Measurements from ENCODE around the gene ELOVL1.

ELOVL1 gene

DNA sequence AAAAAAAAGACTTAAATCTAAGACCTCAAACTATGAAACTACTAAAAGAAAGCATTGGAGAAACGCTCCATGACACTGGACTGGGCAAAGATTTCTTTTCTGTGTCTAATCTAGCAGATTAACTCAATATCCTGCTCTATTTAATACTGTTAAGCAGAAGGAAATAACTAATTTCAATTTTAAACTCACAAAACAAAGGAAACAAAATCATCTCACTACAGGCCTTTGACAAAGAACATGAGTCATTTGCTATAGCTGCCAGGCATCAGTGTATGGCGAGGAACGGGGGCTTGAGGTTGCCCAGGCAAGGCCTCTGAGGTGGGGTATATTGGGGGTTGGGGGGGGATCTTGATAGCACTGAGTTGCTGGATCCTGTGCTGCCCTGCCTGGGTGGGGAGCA lies 42.8 kb upstream of the ELOVL1 start:
- no peak overlapping the region for H3K18ac ChIP-seq (ENCODE audit: low read length)
- H3K4me3 ChIP-seq (ENCODE audit: low read depth, low read length) = no peak overlapping the region
- H4K12ac ChIP-seq (ENCODE audit: low read depth, low read length) = no peak overlapping the region
- H3K23ac ChIP-seq (ENCODE audit: low read length) = no peak overlapping the region
- WGBS (ENCODE audit: extremely low coverage, insufficient coverage, insufficient read length) = no CpG with 5 or more reads among the region's 3 CpGs
- H2AK5ac ChIP-seq (ENCODE audit: low read length) = no peak overlapping the region
- no peaks in the 10 kb centered on the region for H3K79me1 ChIP-seq (ENCODE audit: low read length)
- no peak overlapping the region for H2AFZ ChIP-seq (ENCODE audit: insufficient read depth, low read length, poor library complexity)
- peaks cover 19 to 23% of the 10 kb centered on the region in 2 experiments for H3K36me3 ChIP-seq (ENCODE audit: control insufficient read depth in 1 of 2, insufficient read depth in 2 of 2, low read length in 2 of 2)
- no peak overlapping the region for H3K4ac ChIP-seq (ENCODE audit: low read depth, low read length)
- no peak overlapping the region for H3K27ac ChIP-seq (ENCODE audit: low read depth, low read length)
- H2BK5ac ChIP-seq (ENCODE audit: low read depth, low read length, poor library complexity) = no peak overlapping the region
- no peaks in the 10 kb centered on the region for H3K79me2 ChIP-seq (ENCODE audit: control insufficient read depth, insufficient read depth, low read length, poor library complexity)
- H2BK12ac ChIP-seq (ENCODE audit: low read length) = no peak overlapping the region
- H2BK120ac ChIP-seq (ENCODE audit: insufficient read depth, low read length, poor library complexity) = no peak overlapping the region
- no peak overlapping the region for H4K8ac ChIP-seq (ENCODE audit: low read depth, low read length)
- no peak overlapping the region for H3K14ac ChIP-seq (ENCODE audit: low read length)
- H3K9me3 ChIP-seq (ENCODE audit: insufficient read depth, low read depth, low read length) = no peaks in the 10 kb centered on the region
- no peak overlapping the region for H3K4me2 ChIP-seq (ENCODE audit: low read length)
- no peak overlapping the region for H3K9ac ChIP-seq (ENCODE audit: low read length)
- H3K27me3 ChIP-seq (ENCODE audit: insufficient read depth, low read length) = no peaks in the 10 kb centered on the region
- H3K4me1 ChIP-seq (ENCODE audit: control insufficient read depth in 1 of 2, insufficient read depth in 2 of 2, low read length in 2 of 2) = no peaks in the 10 kb centered on the region
- no peak for DNase-seq
- no peak overlapping the region for H4K91ac ChIP-seq (ENCODE audit: low read depth, low read length)

DNA sequence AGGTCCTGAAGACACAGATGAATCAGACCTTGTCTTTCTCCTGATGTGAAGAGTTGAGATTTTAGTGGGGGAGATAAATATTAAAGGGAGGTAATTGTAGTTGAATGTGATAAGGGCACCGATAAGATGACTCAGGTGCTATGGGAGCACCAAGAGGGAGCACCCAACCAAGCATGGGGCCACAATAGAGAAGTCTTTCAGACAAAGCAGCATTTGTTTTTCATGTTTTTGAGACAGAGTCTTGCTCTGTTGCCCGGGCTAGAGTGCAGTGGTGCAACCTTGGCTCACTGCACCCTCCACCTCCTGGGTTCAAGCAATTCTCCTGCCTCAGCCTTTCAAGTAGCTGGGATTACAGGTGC lies 38.0 kb upstream of the ELOVL1 start:
- H4K8ac ChIP-seq (ENCODE audit: low read depth, low read length) = no peak overlapping the region
- no peak overlapping the region for H3K23ac ChIP-seq (ENCODE audit: low read length)
- no peak overlapping the region for H2BK5ac ChIP-seq (ENCODE audit: low read depth, low read length, poor library complexity)
- no peak overlapping the region for H3K4me2 ChIP-seq (ENCODE audit: low read length)
- no peak overlapping the region for H2BK120ac ChIP-seq (ENCODE audit: insufficient read depth, low read length, poor library complexity)
- no peaks in the 10 kb centered on the region for H3K4me1 ChIP-seq (ENCODE audit: control insufficient read depth in 1 of 2, insufficient read depth in 2 of 2, low read length in 2 of 2)
- no peak overlapping the region for H2AK5ac ChIP-seq (ENCODE audit: low read length)
- no peaks in the 10 kb centered on the region for H3K9me3 ChIP-seq (ENCODE audit: insufficient read depth, low read depth, low read length)
- no peak overlapping the region for H3K4ac ChIP-seq (ENCODE audit: low read depth, low read length)
- no peak overlapping the region for H4K91ac ChIP-seq (ENCODE audit: low read depth, low read length)
- H2BK12ac ChIP-seq (ENCODE audit: low read length) = no peak overlapping the region
- WGBS (ENCODE audit: extremely low coverage, insufficient coverage, insufficient read length) = 100% methylated on average over 1 of the region's 2 CpGs
- no peak overlapping the region for H3K27ac ChIP-seq (ENCODE audit: low read depth, low read length)
- H3K4me3 ChIP-seq (ENCODE audit: low read depth, low read length) = no peak overlapping the region
- H3K79me1 ChIP-seq (ENCODE audit: low read length) = no peaks in the 10 kb centered on the region
- no peak overlapping the region for H3K9ac ChIP-seq (ENCODE audit: low read length)
- H3K14ac ChIP-seq (ENCODE audit: low read length) = no peak overlapping the region
- H3K36me3 ChIP-seq (ENCODE audit: control insufficient read depth in 1 of 2, insufficient read depth in 2 of 2, low read length in 2 of 2) = peaks cover 25 to 35% of the 10 kb centered on the region in 2 experiments
- H3K18ac ChIP-seq (ENCODE audit: low read length) = no peak overlapping the region
- H3K27me3 ChIP-seq (ENCODE audit: insufficient read depth, low read length) = no peaks in the 10 kb centered on the region
- H2AFZ ChIP-seq (ENCODE audit: insufficient read depth, low read length, poor library complexity) = no peak overlapping the region
- no peak for DNase-seq
- H3K79me2 ChIP-seq (ENCODE audit: control insufficient read depth, insufficient read depth, low read length, poor library complexity) = no peaks in the 10 kb centered on the region
- H4K12ac ChIP-seq (ENCODE audit: low read depth, low read length) = no peak overlapping the region

DNA sequence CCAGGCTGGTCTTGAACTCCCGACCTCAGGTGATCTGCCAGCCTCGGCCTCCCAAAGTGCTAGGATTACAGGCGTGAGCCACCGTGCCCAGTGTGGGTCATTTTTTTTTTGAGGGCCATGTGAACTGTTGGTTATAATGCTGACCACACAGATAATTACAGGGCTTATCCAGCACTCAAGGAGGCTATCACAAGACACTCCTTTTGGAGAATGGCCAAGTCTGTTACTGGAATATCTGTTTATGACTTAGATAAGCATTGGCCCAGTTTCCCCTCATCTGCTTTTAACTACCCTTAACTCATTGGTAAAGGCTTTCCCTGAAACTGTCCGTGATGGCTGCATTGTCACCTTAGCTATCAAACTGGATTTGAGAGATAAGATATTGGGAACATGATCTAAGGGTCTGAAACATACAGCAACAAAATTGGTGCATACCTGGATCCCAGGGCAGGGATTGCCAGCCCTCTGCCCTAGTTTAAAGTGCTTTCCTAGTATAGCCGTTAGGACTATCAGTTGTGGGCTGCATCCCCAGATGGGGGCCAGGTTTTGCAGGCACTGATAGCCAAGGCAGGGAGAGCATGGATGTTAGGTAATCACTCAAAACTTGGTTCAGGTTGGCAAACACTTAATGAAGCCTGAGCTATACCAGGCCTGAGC lies 37.5 kb upstream of the ELOVL1 start:
- DNase-seq = no peak
- H3K4ac ChIP-seq (ENCODE audit: low read depth, low read length) = no peak overlapping the region
- H3K9me3 ChIP-seq (ENCODE audit: insufficient read depth, low read depth, low read length) = no peaks in the 10 kb centered on the region
- H3K9ac ChIP-seq (ENCODE audit: low read length) = no peak overlapping the region
- no peaks in the 10 kb centered on the region for H3K4me1 ChIP-seq (ENCODE audit: control insufficient read depth in 1 of 2, insufficient read depth in 2 of 2, low read length in 2 of 2)
- H3K23ac ChIP-seq (ENCODE audit: low read length) = no peak overlapping the region
- no peak overlapping the region for H3K4me3 ChIP-seq (ENCODE audit: low read depth, low read length)
- no peak overlapping the region for H2AFZ ChIP-seq (ENCODE audit: insufficient read depth, low read length, poor library complexity)
- H2AK5ac ChIP-seq (ENCODE audit: low read length) = no peak overlapping the region
- H4K8ac ChIP-seq (ENCODE audit: low read depth, low read length) = no peak overlapping the region
- no peaks in the 10 kb centered on the region for H3K27me3 ChIP-seq (ENCODE audit: insufficient read depth, low read length)
- no peak overlapping the region for H4K91ac ChIP-seq (ENCODE audit: low read depth, low read length)
- H3K79me1 ChIP-seq (ENCODE audit: low read length) = no peaks in the 10 kb centered on the region
- H3K4me2 ChIP-seq (ENCODE audit: low read length) = no peak overlapping the region
- no peak overlapping the region for H4K12ac ChIP-seq (ENCODE audit: low read depth, low read length)
- no peaks in the 10 kb centered on the region for H3K79me2 ChIP-seq (ENCODE audit: control insufficient read depth, insufficient read depth, low read length, poor library complexity)
- no peak overlapping the region for H2BK12ac ChIP-seq (ENCODE audit: low read length)
- H3K18ac ChIP-seq (ENCODE audit: low read length) = no peak overlapping the region
- H2BK5ac ChIP-seq (ENCODE audit: low read depth, low read length, poor library complexity) = no peak overlapping the region
- no CpG with 5 or more reads among the region's 6 CpGs for WGBS (ENCODE audit: extremely low coverage, insufficient coverage, insufficient read length)
- peaks cover 22 to 35% of the 10 kb centered on the region in 2 experiments for H3K36me3 ChIP-seq (ENCODE audit: control insufficient read depth in 1 of 2, insufficient read depth in 2 of 2, low read length in 2 of 2)
- no peak overlapping the region for H3K27ac ChIP-seq (ENCODE audit: low read depth, low read length)
- no peak overlapping the region for H3K14ac ChIP-seq (ENCODE audit: low read length)
- no peak overlapping the region for H2BK120ac ChIP-seq (ENCODE audit: insufficient read depth, low read length, poor library complexity)

DNA sequence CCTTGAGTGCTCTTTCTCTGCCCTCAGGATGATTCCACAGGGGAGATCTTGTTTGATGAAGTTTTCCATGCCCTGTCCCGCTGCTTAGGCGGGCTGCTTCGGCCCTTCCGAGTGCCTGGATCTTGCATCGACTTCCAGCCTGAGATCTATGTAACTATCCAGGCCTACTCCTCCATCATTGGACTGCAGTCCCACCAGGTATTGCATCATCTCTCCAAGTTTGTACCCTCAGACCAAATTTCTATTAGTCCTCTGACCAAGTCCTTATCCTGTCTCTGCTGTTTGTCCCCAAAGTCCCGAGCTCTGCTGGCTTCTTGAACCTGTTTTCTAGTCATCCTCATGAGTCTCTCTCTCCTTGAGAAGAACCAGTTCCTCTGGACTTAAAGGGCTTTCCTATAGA lies 36.5 kb upstream of the ELOVL1 start:
- H2BK5ac ChIP-seq (ENCODE audit: low read depth, low read length, poor library complexity) = no peak overlapping the region
- no peak overlapping the region for H4K8ac ChIP-seq (ENCODE audit: low read depth, low read length)
- H2AFZ ChIP-seq (ENCODE audit: insufficient read depth, low read length, poor library complexity) = no peak overlapping the region
- no peak overlapping the region for H2BK120ac ChIP-seq (ENCODE audit: insufficient read depth, low read length, poor library complexity)
- H4K91ac ChIP-seq (ENCODE audit: low read depth, low read length) = no peak overlapping the region
- no peak overlapping the region for H4K12ac ChIP-seq (ENCODE audit: low read depth, low read length)
- H3K4me3 ChIP-seq (ENCODE audit: low read depth, low read length) = no peak overlapping the region
- no peaks in the 10 kb centered on the region for H3K79me1 ChIP-seq (ENCODE audit: low read length)
- no peak overlapping the region for H3K18ac ChIP-seq (ENCODE audit: low read length)
- peaks cover 22 to 35% of the 10 kb centered on the region in 2 experiments for H3K36me3 ChIP-seq (ENCODE audit: control insufficient read depth in 1 of 2, insufficient read depth in 2 of 2, low read length in 2 of 2)
- H3K9me3 ChIP-seq (ENCODE audit: insufficient read depth, low read depth, low read length) = no peaks in the 10 kb centered on the region
- H3K14ac ChIP-seq (ENCODE audit: low read length) = no peak overlapping the region
- no peak for DNase-seq
- H3K27ac ChIP-seq (ENCODE audit: low read depth, low read length) = no peak overlapping the region
- no peaks in the 10 kb centered on the region for H3K79me2 ChIP-seq (ENCODE audit: control insufficient read depth, insufficient read depth, low read length, poor library complexity)
- H3K4ac ChIP-seq (ENCODE audit: low read depth, low read length) = no peak overlapping the region
- H3K27me3 ChIP-seq (ENCODE audit: insufficient read depth, low read length) = no peaks in the 10 kb centered on the region
- no peak overlapping the region for H2BK12ac ChIP-seq (ENCODE audit: low read length)
- H3K9ac ChIP-seq (ENCODE audit: low read length) = no peak overlapping the region
- no peaks in the 10 kb centered on the region for H3K4me1 ChIP-seq (ENCODE audit: control insufficient read depth in 1 of 2, insufficient read depth in 2 of 2, low read length in 2 of 2)
- no CpG with 5 or more reads among the region's 6 CpGs for WGBS (ENCODE audit: extremely low coverage, insufficient coverage, insufficient read length)
- H3K23ac ChIP-seq (ENCODE audit: low read length) = no peak overlapping the region
- H3K4me2 ChIP-seq (ENCODE audit: low read length) = no peak overlapping the region
- no peak overlapping the region for H2AK5ac ChIP-seq (ENCODE audit: low read length)
